Mesothelial cell of epicardium (in vitro differentiated cells): ENCODE data around the gene RUSC2. TPM values are rescaled to one million over a fixed set of nuclear protein-coding genes. Genes with fewer than 3 reads are reported as not detected.
A peak's percentile ranks its signal among the peaks of the same experiment; 100 is the strongest.
"Not testable (repeated sequence)": the region's sequence is repeated elsewhere in the genome, so short reads cannot be mapped to it uniquely, and the experiment has no call there.

Experiments used
- DNase-seq, 2 experiments: peaks; one replicate each; pipeline ENCODE4 v3.0.0; 2021; ENCODE audit warnings: low spot score in 2 of 2; ENCODE audit not compliant: unreplicated experiment in 2 of 2
- H3K27ac Mint-ChIP-seq: 2 replicates; pipeline ENCODE4 v1.8.0; 2021; ENCODE audit warnings: mixed read lengths
- H3K27me3 Mint-ChIP-seq: 2 replicates; pipeline ENCODE4 v1.8.0; 2021; ENCODE audit warnings: low read depth, mixed read lengths
- H3K36me3 Mint-ChIP-seq: 2 replicates; pipeline ENCODE4 v1.8.0; 2021; ENCODE audit warnings: mixed read lengths
- H3K4me1 Mint-ChIP-seq: 2 replicates; pipeline ENCODE4 v1.8.0; 2021; ENCODE audit warnings: mixed read lengths
- H3K4me3 Mint-ChIP-seq: 2 replicates; pipeline ENCODE4 v1.8.0; 2021; ENCODE audit warnings: mild to moderate bottlenecking, moderate library complexity, mixed read lengths
- H3K9me3 Mint-ChIP-seq: 2 replicates; pipeline ENCODE4 v1.8.0; 2021; ENCODE audit warnings: mixed read lengths
- CTCF ChIP-seq: fragments of 200-600 bp; sonication (generic); IDR thresholded peaks from one replicate; pipeline ENCODE4 v1.5.0; 2021; ENCODE audit warnings: antibody characterized with exemption; ENCODE audit not compliant: unreplicated experiment
- total RNA-seq: library from RNA; stranded (reverse); gene quantifications from 3 replicates; pipeline ENCODE4 v1.2.1, GENCODE V29; 2021

Gene RUSC2
- total RNA-seq, 1 donor from 2014 or later, result 33.5 TPM

DNA sequence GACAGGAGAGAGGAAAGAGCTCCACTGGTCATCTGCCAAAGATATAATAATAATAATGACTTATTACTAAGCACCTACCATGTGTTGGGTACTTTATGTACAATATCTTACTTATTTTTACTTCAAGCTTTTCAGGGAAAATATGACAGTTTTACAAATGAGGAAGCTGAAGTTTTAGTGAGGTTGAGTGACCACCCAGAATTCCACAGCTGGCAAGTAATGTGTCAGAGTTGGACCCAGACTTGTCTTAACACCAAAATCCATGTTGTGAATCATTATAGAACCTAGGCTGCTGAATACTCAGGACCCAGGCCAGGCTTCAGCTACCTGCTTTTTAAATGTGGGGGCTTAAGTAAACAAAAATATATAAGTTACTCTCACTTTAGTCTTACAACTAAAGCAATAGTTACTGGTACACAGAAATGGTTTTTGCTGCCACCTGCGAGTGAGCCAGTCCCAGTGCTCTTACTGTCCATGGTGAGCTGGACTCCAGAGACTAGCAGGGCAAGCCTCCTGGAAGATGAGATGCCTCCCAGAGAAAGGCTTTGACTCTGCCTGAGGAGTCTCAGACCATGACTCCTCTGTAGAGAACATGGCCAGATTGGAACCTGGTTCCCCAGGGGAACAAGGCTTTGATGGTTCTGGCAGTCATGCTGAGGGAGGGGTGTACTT lies 29.9 kb downstream of the RUSC2 start:
- H3K4me3 Mint-ChIP-seq, result no peak overlapping the region
- H3K27me3 Mint-ChIP-seq, result no peaks in the 10 kb centered on the region
- DNase-seq, result no peak

GRCh38 chr9:35520364-35520710 lies 30.4 kb downstream of the RUSC2 start:
- Mint-ChIP-seq H3K27me3 (no peaks in the 10 kb centered on the region), H3K4me1 (peaks cover 68% of the 10 kb centered on the region), H3K9me3 (no peaks in the 10 kb centered on the region), H3K36me3 (no peaks in the 10 kb centered on the region), H3K27ac (peak overlapping the region; percentile 84), H3K4me3 (no peak overlapping the region)
- DNase-seq, result no peak
- TF ChIP-seq CTCF, result no peak

More for the DNA sequence above, 29.9 kb downstream of the RUSC2 start:
- Mint-ChIP-seq H3K27ac (peak overlapping the region; percentile 100), H3K4me1 (peaks cover 69% of the 10 kb centered on the region), H3K36me3 (no peaks in the 10 kb centered on the region), H3K9me3 (no peaks in the 10 kb centered on the region)
- no peak for TF ChIP-seq CTCF

DNA sequence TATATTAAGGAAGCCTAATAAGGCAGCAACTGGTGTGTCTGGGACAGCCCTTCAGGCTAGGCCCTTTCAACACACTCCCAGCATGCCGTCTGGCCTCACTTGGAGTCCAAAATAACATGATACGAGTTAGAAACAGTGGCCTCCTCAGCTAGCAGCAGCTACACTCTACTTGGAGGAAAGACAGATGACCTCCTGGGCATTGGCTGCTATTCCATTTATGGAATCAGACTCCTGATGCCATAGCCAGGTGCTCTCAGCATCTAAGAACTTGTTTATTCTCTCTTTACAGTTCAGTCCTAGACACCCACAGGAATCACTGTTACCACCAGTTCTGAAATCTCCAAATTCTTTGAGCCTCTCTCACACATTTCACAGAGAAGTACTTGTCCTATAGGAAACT lies 31.8 kb downstream of the RUSC2 start:
- peaks cover 64% of the 10 kb centered on the region for H3K4me1 Mint-ChIP-seq

GRCh38 chr9:35522187-35522586 lies 32.3 kb downstream of the RUSC2 start:
- TF ChIP-seq CTCF, result no peak
- no peak overlapping the region for H3K4me3 Mint-ChIP-seq
- H3K4me1 Mint-ChIP-seq, result peaks cover 64% of the 10 kb centered on the region
- no peak overlapping the region for H3K27ac Mint-ChIP-seq
- H3K36me3 Mint-ChIP-seq, result no peaks in the 10 kb centered on the region
- H3K9me3 Mint-ChIP-seq, result no peaks in the 10 kb centered on the region
- DNase-seq, result no peak
- H3K27me3 Mint-ChIP-seq, result no peaks in the 10 kb centered on the region

More for the DNA sequence above, 31.8 kb downstream of the RUSC2 start:
- H3K9me3 Mint-ChIP-seq, result no peaks in the 10 kb centered on the region
- H3K27ac Mint-ChIP-seq, result no peak overlapping the region
- no peak for TF ChIP-seq CTCF
- H3K27me3 Mint-ChIP-seq, result no peaks in the 10 kb centered on the region
- no peak for DNase-seq
- H3K4me3 Mint-ChIP-seq, result no peak overlapping the region
- H3K36me3 Mint-ChIP-seq, result no peaks in the 10 kb centered on the region

GRCh38 chr9:35522700-35523099 lies 32.8 kb downstream of the RUSC2 start:
- H3K36me3 Mint-ChIP-seq, result no peaks in the 10 kb centered on the region
- H3K4me3 Mint-ChIP-seq, result no peak overlapping the region
- H3K27me3 Mint-ChIP-seq, result no peaks in the 10 kb centered on the region
- no peak for DNase-seq
- H3K4me1 Mint-ChIP-seq, result peaks cover 59% of the 10 kb centered on the region
- TF ChIP-seq CTCF, result no peak
- no peaks in the 10 kb centered on the region for H3K9me3 Mint-ChIP-seq
- no peak overlapping the region for H3K27ac Mint-ChIP-seq

DNA sequence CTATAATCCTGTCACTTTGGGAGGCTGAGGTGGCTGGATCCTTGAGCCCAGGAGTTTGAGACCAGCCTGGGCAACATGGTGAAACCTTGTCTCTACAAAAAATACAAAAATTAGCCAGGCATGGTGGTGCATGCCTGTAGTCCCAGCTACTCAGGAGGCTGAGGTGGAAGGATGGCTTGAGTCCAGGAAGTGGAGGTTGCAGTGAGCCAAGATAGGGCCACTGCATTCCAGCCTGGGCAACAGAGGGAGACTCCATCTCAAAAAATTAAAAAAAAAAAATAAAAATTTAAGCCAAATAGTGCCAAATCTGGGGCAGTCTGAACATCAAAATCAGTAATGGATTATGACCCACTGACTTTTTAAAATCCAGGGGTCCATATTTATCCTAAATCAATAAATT lies 33.6 kb downstream of the RUSC2 start:
- H3K4me1 Mint-ChIP-seq, result peaks cover 50% of the 10 kb centered on the region
- H3K27ac Mint-ChIP-seq, H3K36me3 Mint-ChIP-seq, DNase-seq, H3K9me3 Mint-ChIP-seq, H3K27me3 Mint-ChIP-seq, H3K4me3 Mint-ChIP-seq: not testable (repeated sequence)
